Fibroblast of skin of back (primary cell): ENCODE measurements around the gene C13orf46.

Experiments
- DNase-seq: peaks from one replicate; pipeline ENCODE4 v3.0.0-alpha.2; 2013

C13orf46 gene

DNA sequence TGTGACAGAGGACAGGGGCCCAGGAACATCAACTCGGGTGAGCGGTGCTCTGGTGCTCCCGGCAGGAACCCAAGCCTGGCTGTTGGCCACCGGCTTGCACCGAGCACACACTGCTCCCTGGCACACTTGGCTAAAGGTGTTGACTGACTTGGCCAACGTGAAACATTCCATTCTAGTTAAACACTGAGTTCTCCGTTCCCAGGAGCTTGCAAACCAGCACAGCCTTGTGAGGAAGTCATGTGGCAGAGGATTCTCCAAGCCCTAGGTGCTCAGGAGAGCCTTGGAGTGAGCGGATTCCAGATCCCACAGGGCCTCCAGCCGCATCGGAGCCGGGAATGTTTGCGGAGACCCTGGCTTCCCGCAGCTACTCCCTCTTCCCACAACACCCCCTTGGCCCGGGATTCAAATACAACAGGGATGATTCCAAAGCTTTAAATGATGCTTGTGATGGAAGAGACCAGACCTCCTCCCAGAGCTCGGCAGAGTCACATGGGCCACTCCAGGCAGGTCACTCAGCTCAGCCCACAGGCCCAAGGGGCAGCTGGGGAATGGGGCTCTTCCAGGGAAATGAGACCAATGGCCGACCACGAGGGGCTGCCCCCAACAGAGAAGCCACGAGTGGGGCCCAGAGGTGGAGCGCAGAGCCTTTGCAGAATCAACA, 2.9 kb downstream of the C13orf46 start:
- no peak for DNase-seq

DNA sequence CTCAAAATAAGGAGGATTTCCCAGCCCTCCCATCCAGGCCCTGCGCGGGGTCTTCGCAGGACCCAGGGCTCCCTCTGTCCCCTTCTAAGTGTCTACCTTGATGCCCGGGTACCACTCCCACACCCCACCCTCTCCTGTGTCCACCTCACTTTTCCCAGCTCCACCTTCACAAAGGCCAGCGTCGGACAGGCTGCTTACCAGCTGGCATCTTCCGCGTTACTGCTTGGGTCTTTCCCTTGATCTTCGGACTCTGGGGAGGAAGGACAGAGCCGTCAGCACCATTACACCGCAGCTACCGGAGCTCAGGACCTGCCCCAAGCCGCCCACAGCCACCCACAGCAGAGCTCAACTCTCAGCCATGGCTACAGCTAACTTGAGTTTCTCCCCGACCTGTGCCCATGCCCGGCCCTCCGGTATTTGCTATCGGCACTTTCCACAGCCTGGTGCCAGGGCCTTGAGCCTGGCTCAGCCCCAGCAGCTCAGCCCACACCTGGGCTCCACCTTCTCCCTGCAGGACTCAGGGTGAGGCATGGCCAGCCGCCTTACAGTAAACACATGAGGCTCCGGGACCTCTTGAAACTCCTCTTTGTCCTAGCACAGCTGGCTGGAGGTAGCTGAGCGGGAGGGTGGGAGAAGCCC, 3.8 kb downstream of the C13orf46 start:
- no peak for DNase-seq

DNA sequence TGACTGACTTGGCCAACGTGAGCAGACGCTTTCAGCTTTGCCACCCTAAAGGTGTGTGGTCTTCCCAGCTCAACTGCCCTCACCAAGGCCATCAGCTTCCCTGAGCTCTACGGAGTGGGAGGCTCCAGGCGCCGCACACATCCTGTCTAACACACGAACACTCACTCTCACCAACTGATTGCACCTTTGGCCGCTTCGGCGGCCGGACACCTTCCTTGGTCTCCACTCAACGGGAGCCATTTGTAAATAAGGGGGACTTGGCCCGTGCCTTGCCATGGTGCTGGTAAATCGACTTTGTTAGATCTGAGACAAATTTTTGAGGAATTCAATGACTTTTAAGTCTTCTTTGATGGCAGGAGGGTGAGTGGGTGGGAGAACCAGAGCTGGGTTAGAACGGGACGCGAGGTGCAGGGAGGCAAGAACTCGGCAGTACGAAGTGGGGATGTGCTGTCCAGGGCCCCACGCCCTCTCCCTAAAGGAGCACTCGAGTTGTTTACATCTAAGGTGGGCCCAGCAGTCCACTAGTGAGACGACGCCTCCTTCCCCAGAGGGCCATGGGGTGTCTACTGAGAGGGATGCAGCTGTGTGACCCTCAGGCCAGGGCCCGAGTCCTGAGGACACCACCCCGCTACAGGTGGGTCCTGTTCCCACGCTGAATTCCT, 4.4 kb downstream of the C13orf46 start:
- no peak for DNase-seq

DNA sequence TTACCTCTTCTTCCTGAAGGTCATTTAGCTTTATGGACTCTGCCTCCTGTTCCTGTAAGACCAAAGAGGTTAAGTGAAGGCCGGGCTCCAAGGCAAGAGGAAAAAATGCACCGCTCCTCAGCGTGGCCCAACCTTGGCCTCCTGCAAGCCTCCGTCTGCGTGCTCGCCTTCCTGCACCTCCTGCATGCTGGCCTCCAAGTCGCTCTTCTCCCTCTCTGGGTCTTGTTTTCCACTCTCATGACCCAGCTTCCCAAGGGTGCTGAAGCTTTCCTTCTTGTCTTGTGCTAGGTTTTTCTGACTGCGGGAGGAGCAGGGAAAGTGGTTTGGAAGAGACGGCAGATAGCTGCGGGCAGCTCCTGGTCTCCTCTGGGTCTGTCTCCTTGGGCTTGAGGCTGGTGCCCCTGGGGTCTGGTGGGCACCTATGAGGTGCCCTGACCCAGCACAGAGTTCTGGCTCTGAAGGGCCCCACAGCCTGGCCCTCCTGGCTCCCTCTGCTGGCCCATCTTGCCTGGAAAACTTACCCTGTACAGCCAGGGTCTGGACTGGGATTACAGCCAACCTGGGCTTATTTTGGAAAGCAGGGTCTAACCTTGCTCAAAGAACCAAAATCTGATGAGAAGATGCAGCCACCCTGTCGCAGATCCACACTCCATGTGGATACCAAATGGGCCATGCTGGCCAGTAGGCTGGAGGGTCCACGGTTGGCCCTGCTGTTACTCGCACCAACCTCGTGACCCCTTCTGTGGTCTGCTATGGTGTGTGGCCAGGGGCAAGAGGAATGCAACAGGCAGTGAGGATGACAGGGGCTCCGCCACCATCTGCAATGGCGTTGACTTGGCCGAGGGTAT, 5.2 kb downstream of the C13orf46 start:
- no peak for DNase-seq

DNA sequence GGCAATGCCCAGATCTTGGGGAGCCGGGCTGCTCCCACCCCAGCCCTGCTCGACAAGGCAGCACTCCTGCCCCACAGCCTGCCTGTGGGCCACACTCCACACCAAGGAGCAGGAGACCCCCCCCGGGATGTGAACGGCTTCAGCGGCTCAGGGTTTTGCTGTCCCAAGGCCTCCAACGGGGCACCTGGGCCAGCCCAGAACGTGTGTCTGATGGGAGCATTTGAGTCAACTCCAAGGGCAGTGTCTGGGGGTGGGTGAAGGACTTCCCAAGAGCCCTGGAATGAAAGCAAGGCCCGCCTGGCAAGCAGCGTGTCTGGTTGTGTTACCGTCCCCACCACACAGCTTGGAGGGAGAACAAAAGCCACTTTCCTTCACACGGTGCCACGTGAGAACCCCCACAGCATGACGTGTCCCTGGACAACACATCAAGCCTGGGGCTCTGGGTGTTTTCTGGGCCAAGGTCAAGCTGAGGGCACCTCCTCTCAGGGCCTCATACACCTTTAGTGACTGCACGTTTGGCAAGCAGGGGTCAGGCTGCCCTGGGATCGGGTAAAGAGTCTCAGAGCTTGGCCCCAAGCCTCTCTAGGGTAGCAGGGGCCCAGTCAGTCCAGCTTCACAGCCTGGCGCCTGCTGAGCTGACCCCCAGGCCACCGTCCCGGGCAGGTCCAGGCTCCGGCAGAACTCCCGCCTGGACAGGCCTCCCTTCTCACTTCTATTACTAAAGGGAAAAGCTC, 6.0 kb downstream of the C13orf46 start:
- no peak for DNase-seq

DNA sequence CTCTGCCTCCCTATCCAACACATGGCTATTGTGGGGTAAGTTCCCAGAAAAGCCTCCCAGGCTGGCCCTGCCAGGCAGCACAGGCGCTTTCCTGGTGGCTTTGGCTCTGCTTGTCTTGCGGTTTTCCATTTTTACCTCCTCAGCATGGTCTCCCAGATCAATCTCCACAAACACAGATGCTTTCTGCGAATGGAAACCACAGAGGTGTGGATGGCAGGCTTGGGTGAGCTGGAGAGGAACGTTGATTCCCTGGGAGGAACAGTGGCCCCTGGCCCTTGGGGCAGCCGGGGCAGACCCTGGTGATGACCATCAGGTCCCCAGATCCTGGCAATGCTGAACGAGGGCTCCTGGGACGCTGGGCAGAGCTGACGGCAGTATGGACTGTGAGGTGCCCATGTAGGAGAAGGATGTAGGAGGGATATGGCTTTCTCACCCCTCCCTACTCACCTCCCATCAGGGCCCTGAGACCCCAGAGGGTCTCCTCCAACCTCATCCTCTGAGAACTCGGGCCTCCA, 6.6 kb downstream of the C13orf46 start:
- DNase-seq: no peak

DNA sequence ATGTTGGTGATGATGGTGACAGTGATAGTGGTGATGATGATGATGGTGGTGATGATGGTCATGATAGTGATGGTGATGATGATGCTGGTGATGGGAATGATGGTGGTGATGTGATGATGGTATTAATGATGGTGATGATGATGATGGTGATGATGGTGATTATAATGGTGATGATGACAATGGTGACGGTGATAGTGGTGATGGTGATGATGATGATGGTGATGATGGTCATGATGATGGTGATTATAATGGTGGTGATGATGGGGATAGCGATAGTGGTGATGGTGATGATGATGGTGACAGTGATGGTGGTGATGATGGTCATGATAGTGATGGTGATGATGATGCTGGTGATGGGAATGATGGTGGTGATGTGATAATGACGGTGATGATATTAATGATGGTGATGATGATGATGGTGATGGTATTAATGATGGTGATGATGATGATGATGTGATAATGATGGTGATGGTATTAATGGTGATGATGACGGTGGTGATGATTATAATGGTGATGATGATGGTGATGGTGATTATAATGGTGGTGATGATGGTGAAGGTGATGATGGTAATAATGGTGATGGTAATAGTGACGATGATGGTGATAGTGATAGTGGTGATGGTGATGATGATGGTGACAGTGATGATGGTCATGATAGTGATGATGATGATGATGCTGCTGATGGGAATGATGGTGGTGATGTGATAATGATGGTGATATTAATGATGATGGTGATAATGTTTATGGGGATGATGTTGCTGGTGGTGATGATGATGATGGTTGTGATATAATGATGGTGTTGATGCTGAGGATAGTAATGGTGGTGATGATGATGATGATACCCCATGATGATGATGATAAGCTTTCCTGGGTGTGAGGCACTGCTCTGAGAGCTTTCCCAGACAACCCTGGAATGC, 7.7 kb downstream of the C13orf46 start:
- no peak for DNase-seq

DNA sequence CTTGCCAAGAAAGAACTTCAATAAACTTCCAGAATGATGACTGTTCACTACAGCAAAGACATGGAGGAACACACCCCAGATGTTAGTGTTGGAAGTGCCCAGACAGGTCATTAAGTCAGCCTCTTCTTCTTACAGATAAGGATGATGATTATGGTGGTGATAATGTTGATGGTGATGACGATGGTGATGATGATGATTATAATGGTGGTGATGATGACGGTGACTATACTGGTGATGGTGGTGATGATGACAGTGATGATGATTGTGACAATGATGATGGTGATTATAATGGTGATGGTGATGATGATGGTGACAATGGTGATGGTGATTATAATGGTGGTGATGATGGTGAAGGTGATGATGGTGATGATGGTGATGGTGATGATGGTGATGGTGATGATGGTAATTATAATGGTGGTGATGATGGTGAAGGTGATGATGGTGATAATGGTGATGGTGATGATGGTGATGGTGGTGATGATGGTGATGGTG, 8.4 kb downstream of the C13orf46 start:
- no peak for DNase-seq

DNA sequence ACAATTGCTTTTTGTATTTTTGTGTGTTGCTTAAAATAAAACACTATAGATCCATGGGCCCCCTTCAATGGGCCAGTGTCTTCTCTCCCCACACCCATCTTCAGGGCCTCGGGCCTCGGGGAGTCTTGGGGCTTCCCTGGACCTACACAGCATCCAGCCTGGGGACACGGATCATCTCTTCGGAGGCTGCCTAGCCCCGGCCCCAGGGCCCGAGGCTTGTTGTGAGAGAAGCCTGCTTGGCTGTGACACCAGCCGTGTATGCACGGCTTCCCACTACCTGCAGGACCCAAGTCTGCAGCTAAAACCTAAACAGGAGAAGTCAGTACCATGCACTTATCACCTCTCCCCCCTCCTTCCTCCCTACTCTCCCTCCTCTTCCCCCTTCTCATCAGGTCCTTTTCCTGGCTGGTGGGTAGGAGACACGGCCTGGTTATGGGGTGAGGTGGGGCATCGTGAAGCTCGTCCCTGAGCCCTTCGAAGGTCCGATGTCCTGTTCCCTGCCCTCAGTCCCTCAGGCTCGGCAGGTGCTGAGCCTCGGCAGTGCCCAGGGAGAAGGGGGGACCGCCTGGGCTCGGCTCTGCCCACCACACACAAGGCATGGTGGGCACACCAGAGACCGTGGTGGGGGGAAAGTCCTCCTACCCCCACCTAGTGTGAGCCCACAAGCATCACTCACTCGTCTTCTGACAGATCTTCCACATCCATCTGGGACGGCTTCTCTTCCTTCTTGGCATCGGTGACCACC, 9.5 kb downstream of the C13orf46 start:
- no peak for DNase-seq

DNA sequence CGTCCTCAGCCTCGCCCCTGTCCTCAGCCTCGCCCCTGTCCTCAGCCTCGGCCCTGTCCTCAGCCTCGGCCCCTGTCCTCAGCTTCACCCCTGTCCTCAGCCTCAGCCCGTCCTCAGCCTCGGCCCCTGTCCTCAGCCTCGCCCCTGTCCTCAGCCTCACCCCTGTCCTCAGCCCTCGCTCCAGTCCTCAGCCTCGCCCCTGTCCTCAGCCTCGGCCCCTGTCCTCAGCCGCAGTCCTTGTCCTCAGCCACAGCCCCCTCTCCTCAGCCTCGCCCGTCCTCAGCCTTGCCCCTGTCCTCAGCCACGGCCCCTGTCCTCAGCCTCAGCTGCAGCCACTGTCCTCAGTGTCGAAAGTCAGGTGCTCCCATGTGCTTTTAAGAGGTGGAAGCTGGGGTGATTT, 10.5 kb downstream of the C13orf46 start:
- no peak for DNase-seq

DNA sequence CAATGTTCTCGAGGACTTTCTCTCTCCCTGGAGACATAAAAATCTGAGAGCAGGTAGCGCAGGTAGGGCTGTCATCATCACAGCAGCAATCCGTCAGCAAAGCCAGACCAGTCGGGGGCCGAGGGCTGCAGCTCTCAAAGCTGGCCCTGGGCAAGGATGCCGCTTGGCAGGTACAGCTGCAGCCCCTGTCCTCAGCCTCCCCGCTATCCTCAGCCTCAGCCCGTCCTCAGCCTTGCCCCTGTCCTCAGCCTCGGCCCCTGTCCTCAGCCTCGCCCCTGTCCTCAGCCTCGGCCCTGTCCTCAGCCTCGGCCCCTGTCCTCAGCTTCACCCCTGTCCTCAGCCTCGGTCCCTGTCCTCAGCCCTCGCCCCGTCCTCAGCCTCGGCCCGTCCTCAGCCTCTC, 10.9 kb downstream of the C13orf46 start:
- no peak for DNase-seq

DNA sequence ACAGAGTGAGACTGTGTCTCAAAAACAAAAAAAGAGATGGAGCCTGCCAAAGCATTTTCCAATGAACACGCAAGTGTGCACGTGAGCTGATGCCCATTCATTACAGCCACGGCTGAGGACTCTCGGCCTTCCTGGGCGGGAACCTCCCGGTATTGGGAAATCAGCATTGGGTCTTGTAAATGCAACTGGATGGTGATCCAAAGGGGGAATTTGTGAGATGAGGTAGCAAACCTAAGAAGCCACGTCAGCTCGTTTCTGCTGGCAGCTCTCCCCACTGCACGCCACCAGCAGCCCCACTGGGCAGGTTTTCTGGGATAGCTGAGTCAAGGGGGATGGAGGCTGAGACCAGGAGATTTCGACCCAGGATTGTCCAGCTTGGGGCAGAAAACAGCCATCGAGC, 11.5 kb downstream of the C13orf46 start:
- no peak for DNase-seq

DNA sequence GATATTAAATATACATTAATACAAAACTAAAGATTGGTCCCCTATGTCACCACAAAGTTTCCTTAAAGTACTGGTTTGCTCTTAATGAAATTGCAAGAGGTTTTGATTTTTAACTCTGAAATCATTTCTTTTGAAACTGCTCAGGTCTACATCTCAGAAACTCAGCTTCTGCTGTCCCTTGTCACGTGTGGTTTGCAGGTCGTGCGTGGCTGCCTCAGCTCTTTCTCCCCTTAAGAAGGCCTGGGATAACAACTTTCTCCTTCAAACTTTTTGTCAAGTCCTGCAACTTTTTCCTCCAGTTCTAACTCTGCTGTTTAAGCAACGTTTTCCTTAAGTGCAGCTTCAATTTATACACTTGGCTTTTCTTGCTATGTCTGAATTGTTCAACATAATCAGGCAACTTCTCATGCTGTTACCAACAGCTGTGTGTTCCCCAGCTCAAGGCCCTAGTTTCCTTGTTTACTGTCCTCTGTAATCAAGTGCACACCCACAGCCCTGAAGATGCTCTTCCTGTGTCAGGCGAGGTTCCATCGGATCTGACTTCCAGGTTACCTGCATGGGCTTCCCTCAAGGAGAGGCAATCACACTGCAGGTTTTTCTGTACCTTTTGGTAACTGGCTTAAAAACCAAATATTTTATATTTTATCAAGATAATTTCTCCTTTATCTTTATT, 13.5 kb downstream of the C13orf46 start:
- DNase-seq: no peak

DNA sequence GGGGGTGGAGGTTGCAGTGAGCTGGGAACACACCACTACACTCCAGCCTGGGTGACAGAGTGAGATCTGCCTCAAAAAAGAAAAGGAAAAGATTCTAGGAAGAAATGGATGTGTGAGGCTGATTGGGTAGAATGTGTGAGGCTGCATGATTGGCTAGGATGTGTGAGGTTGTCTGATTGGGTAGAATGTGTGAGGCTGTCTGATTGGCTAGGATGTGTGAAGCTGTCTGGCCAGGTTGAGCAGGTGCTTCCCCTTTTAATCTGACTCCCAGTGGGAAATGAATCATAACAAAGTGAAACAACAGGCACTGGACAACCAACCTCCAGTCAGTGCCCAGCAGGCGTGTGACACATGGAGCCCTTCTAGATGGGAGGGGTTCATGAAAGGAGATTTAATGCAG, 14.7 kb downstream of the C13orf46 start:
- no peak for DNase-seq

DNA sequence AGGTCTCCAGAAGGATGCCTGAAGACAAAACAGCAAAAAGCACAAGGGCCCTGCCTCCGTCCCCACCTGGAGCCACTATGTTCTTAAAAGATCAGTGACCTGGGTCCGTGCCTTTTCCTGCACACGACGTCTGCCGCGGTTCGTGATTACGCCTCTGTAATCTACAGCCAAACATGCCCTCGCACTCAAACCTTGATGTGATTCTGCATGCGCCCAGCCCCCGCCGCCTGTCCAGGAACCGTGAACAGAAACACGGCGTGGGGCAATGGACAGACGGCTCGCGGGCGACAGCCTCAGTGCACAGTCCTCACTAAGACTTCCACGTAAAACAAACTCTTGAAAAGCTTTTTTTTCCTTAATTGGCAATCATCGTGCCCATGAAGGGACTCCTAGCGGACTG, 15.5 kb downstream of the C13orf46 start:
- DNase-seq: no peak

DNA sequence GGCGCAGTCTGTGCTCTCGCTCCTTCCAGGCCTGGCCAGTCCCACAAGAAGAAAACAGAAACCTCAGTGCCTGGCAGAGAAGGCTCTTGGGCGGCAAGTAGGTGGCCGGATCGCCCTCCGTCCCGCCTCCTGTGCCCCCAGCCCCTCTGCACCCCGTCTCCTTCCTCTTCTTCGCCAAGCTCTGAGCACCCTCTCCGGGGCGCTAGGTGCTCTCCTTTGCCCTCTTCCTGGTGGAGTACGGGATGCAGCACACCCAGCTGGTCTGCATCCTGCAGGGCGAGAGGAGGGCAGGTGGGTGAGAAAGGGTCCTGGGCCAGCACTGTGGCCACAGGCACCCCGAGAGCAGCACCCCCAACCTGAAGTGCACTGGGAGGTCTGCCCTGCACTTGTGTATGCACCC, 17.3 kb downstream of the C13orf46 start:
- DNase-seq: no peak

DNA sequence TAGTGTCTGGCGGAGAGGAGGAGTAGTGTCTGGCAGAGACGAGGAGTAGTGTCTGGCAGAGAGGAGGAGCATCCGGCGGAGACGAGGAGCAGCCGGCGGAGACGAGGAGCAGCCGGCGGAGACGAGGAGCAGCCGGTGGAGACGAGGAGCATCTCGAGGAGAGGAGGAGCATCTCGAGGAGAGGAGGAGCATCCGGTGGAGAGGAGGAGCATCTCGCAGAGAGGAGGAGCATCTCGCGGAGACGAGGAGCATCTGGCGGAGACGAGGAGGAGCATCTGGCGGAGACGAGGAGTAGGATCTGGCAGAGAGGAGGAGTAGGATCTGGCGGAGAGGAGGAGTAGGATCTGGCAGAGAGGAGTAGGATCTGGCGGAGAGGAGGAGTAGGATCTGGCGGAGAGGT, 18.2 kb downstream of the C13orf46 start:
- no peak for DNase-seq

DNA sequence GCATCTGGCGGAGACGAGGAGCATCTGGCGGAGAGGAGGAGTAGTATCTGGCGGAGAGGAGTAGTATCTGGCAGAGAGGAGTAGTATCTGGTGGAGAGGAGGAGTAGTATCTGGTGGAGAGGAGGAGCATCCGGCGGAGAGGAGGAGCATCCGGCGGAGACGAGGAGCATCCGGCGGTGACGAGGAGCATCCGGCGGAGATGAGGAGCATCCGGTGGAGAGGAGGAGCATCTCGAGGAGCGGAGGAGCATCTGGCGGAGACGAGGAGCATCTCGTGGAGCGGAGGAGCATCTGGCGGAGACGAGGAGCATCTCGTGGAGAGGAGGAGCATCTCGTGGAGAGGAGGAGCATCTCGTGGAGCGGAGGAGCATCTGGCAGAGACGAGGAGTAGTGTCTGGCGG, 18.6 kb downstream of the C13orf46 start:
- DNase-seq: no peak

DNA sequence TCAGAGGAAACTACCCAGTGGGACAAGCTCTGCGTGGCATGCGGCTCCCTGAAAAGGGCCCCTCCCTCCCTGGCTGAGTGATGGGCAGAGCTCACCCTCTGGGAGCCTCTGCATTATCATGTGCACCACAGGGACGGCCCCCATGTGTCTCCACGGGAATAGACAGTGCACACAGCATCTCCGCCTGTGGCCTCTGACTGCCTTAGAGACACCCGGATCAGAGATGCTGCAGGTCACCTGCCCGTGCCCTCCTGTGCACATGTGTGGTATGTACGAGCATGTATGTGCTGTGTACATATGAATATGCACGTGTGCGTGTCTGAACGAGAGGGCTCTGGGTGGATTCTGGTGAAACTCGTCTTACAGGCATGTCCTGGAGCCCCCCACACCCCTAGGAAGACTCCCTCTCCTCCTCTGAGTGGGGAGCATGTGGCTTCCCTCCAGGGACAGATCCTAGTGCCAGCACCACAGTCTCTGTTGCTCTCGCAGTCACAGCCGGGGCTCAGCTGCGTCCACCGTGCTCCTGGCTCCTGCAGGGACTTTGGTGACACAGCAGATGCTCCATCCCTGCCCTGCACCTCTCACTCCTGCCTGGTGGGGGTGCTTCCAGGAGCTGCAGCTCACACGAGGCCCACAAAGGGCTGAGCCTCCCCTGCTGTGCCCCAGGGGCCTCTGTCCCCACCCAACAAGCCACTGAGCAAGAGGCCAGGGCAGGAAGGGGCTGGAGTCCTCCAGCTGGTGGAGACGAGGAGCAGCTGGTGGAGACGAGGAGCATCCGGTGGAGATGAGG, 19.6 kb downstream of the C13orf46 start:
- DNase-seq: no peak
